GM18519 (cell line): ENCODE results near the gene NAPA.
"Not testable (repeated sequence)": the region's sequence is repeated elsewhere in the genome, so short reads cannot be mapped to it uniquely, and the experiment has no call there.

Experiments used
- ATAC-seq: cut with Tn5 transposase; IDR thresholded peaks from one replicate; pipeline ENCODE4 v1.9.1; 2021; ENCODE audit warnings: mild to moderate bottlenecking, moderate library complexity; ENCODE audit not compliant: unreplicated experiment, low FRiP score

NAPA gene

GRCh38 chr19:47489072-47489914 lies 25.6 kb downstream of the NAPA start:
- no peak for ATAC-seq

GRCh38 chr19:47487551-47488515 lies 27.0 kb downstream of the NAPA start:
- ATAC-seq, result no peak

- no peak for ATAC-seq
These were observed 28.0 kb downstream of the NAPA start for GRCh38 chr19:47486900-47487299.

- not testable (repeated sequence) for ATAC-seq
These were observed 28.6 kb downstream of the NAPA start for GRCh38 chr19:47486220-47486619.

GRCh38 chr19:47485210-47485609 lies 29.7 kb downstream of the NAPA start:
- no peak for ATAC-seq

GRCh38 chr19:47483800-47484690 lies 30.8 kb downstream of the NAPA start, which contains the start of gene KPTN:
Gene KPTN, minus strand, starts transcription at chr19:47484219. Its CDS starts 59 bp downstream, at chr19:47484160.
- no peak for ATAC-seq

GRCh38 chr19:47483200-47483599 lies 31.7 kb downstream of the NAPA start:
- no peak for ATAC-seq

GRCh38 chr19:47481460-47482052 lies 33.3 kb downstream of the NAPA start:
- no peak for ATAC-seq

GRCh38 chr19:47480658-47481057 lies 34.2 kb downstream of the NAPA start:
- ATAC-seq, result no peak

- ATAC-seq, result no peak
These were observed 35.0 kb downstream of the NAPA start for GRCh38 chr19:47479701-47480503.

- ATAC-seq, result no peak
These were observed 38.4 kb downstream of the NAPA start for GRCh38 chr19:47476438-47476972.

- no peak for ATAC-seq
These were observed 39.4 kb downstream of the NAPA start for GRCh38 chr19:47475465-47475864.

GRCh38 chr19:47473336-47473735 lies 41.5 kb downstream of the NAPA start:
- no peak for ATAC-seq

GRCh38 chr19:47471733-47472457 lies 43.0 kb downstream of the NAPA start, which contains the start of gene SLC8A2:
Gene SLC8A2, minus strand, starts transcription at chr19:47471893. Its CDS starts 5,490 bp downstream, at chr19:47466403.
- no peak for ATAC-seq

- ATAC-seq, result no peak
These were observed 43.5 kb downstream of the NAPA start for GRCh38 chr19:47471381-47471732.

- ATAC-seq, result no peak
These were observed 44.2 kb downstream of the NAPA start for GRCh38 chr19:47470447-47471195.

- ATAC-seq, result no peak
These were observed 45.1 kb downstream of the NAPA start for GRCh38 chr19:47469719-47470118.
